HepG2 (cell line): ENCODE measurements around the gene TBKBP1. TPM values are rescaled to one million over a fixed set of nuclear protein-coding genes. Genes with fewer than 3 reads are reported as not detected.

Experiments used
- ARNT ChIP-seq: fragments of 450-650 bp; IDR thresholded peaks from 2 replicates; pipeline ENCODE4 v1.6.1; 2017
- CCAR2 ChIP-seq: fragments of 200-400 bp; formaldehyde crosslinking; optimal IDR thresholded peaks from 2 replicates; pipeline ENCODE3; 2018; ENCODE audit warnings: low read depth, mild to moderate bottlenecking, low read length, moderate library complexity
- HES4 ChIP-seq: sonication (generic); formaldehyde crosslinking; IDR thresholded peaks from 2 replicates; pipeline ENCODE4 v1.9.0; 2021; ENCODE audit warnings: mild to moderate bottlenecking, missing genetic modification reagents, borderline replicate concordance
- MEIS1 ChIP-seq: sonication (generic); formaldehyde crosslinking; IDR thresholded peaks from 2 replicates; pipeline ENCODE4 v1.9.0; 2021; ENCODE audit warnings: mild to moderate bottlenecking, missing genetic modification reagents, moderate library complexity, borderline replicate concordance
- NCOA1 ChIP-seq: sonication (generic); formaldehyde crosslinking; IDR thresholded peaks from 2 replicates; pipeline ENCODE4 v1.9.0; 2021; ENCODE audit warnings: missing genetic modification reagents
- RBM39 ChIP-seq: fragments of 200-400 bp; formaldehyde crosslinking; IDR thresholded peaks from one replicate; pipeline ENCODE4 v1.6.1; 2018; ENCODE audit warnings: antibody characterized with exemption, mild to moderate bottlenecking, low read depth, low read length; ENCODE audit not compliant: poor library complexity, severe bottlenecking
- SETDB1 ChIP-seq: sonication (generic); formaldehyde crosslinking; IDR thresholded peaks from 2 replicates; pipeline ENCODE4 v1.5.1; 2020; ENCODE audit warnings: missing genetic modification reagents, mild to moderate bottlenecking, borderline replicate concordance
- ZBTB7B ChIP-seq: sonication (generic); formaldehyde crosslinking; IDR thresholded peaks from 2 replicates; pipeline ENCODE4 v1.4.0; 2020; ENCODE audit warnings: missing genetic modification reagents
- ZNF205 ChIP-seq: IDR thresholded peaks from 2 replicates; pipeline ENCODE4 v1.6.1; 2018; ENCODE audit warnings: missing biosample characterization, missing genetic modification reagents
- ZNF282 ChIP-seq: fragments of 450-650 bp; IDR thresholded peaks from 2 replicates; pipeline ENCODE4 v1.6.1; 2018; ENCODE audit not compliant: partially characterized antibody
- ZNF501 ChIP-seq: sonication (generic); formaldehyde crosslinking; IDR thresholded peaks from 2 replicates; pipeline ENCODE4 v1.5.1; 2020; ENCODE audit warnings: mild to moderate bottlenecking, moderate library complexity, missing genetic modification reagents
- ZNF615 ChIP-seq: sonication (generic); formaldehyde crosslinking; IDR thresholded peaks from 2 replicates; pipeline ENCODE4 v1.5.0; 2020; ENCODE audit warnings: mild to moderate bottlenecking, missing genetic modification reagents, borderline replicate concordance
- ZNF83 ChIP-seq: sonication (generic); formaldehyde crosslinking; IDR thresholded peaks from 2 replicates; pipeline ENCODE4 v1.4.0; 2020; ENCODE audit warnings: missing genetic modification reagents, mild to moderate bottlenecking, borderline replicate concordance
- polyA plus RNA-seq, 8 experiments: library from polyadenylated mRNA; depleted of rRNA in 3 of 8; stranded (reverse) in 7 of 8; unstranded in 1 of 8; fragments of >200 nt; fragmentation: Illumina TruSeq in 4 of 8; extraction: Trizol in 4 of 8; gene quantifications; 2 replicates each; pipeline versions ENCODE4 v1.2.1 to v1.2.3, GENCODE V29; 2011 to 2016; ENCODE audit warnings: low read depth in 4 of 8, missing spikeins in 1 of 8, mixed read lengths in 1 of 8; ENCODE audit not compliant: insufficient read depth in 1 of 8
- total RNA-seq, 5 experiments: library from RNA; depleted of rRNA; stranded (reverse); fragments of >200 nt; fragmentation: Illumina TruSeq; extraction: Trizol; gene quantifications; 2 replicates each; pipeline ENCODE4 v1.2.3, GENCODE V29; 2016; ENCODE audit warnings: low read depth in 1 of 5
- TF ChIP-seq, protein P1 (sequence below): sonication (generic); formaldehyde crosslinking; IDR thresholded peaks from 2 replicates; pipeline ENCODE4 v1.5.0; 2020; ENCODE audit warnings: mild to moderate bottlenecking, missing genetic modification reagents, borderline replicate concordance
- TF ChIP-seq, protein P2 (sequence below): sonication (generic); formaldehyde crosslinking; IDR thresholded peaks from 2 replicates; pipeline ENCODE4 v1.8.0; 2022; ENCODE audit warnings: mild to moderate bottlenecking, missing genetic modification reagents, borderline replicate concordance
- TF ChIP-seq, protein P3 (sequence below): IDR thresholded peaks from 2 replicates; pipeline ENCODE4 v1.6.1; 2016; ENCODE audit warnings: missing biosample characterization, missing genetic modification reagents, low read depth
- TF ChIP-seq, protein P4 (sequence below): IDR thresholded peaks from 2 replicates; pipeline ENCODE4 v1.6.1; 2016; ENCODE audit warnings: control low read depth

Gene TBKBP1
- total and polyA plus RNA-seq, 2 of the 13 experiments (the other 11 are each of a cell fraction or from before 2014, with no cell fraction given) = 2.6 to 7.0 TPM

DNA sequence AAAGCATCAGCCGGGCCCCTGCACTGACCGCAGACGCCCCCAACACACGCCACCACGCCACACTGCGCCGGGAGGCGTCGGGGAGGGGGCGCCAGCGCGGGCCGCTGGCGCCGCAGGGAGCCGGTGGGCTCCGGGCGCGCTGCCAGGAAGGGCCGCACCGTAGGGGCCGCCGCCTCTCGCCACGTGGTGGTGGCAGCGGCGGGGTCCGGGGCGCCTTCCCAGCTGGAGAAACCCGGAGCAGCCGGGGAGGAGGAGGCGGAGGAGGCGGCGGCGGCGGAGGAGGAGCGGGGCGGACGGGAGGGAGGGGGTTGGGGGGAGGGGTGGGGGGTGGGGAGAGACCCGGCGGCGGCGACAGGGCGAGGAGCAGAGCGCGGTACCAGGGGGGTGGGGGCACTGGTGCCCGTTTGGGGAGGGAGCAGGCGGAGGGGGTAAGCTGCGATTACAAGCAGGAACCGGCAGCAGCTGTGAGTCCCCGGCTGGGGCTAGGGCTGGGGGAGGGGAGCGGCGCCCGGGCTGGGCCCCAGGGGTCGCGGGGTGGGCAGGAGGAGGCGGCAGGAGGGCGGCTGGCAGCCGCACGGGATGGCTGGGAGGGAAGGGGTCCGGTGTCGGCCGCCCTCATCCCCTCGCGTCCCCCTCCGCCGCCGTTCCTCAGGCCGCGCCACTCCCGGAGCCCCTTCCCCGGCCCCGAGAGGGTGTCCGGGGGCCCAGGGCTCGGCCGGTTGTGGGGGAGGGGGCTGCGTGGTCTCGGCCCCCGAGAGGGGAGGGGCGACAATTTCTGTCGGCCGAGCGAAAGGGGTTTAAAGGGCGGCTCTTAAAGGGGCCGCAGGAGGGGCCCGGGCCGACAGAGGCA, at the start of gene TBKBP1 (continued):
- TF ChIP-seq, protein P1, sequence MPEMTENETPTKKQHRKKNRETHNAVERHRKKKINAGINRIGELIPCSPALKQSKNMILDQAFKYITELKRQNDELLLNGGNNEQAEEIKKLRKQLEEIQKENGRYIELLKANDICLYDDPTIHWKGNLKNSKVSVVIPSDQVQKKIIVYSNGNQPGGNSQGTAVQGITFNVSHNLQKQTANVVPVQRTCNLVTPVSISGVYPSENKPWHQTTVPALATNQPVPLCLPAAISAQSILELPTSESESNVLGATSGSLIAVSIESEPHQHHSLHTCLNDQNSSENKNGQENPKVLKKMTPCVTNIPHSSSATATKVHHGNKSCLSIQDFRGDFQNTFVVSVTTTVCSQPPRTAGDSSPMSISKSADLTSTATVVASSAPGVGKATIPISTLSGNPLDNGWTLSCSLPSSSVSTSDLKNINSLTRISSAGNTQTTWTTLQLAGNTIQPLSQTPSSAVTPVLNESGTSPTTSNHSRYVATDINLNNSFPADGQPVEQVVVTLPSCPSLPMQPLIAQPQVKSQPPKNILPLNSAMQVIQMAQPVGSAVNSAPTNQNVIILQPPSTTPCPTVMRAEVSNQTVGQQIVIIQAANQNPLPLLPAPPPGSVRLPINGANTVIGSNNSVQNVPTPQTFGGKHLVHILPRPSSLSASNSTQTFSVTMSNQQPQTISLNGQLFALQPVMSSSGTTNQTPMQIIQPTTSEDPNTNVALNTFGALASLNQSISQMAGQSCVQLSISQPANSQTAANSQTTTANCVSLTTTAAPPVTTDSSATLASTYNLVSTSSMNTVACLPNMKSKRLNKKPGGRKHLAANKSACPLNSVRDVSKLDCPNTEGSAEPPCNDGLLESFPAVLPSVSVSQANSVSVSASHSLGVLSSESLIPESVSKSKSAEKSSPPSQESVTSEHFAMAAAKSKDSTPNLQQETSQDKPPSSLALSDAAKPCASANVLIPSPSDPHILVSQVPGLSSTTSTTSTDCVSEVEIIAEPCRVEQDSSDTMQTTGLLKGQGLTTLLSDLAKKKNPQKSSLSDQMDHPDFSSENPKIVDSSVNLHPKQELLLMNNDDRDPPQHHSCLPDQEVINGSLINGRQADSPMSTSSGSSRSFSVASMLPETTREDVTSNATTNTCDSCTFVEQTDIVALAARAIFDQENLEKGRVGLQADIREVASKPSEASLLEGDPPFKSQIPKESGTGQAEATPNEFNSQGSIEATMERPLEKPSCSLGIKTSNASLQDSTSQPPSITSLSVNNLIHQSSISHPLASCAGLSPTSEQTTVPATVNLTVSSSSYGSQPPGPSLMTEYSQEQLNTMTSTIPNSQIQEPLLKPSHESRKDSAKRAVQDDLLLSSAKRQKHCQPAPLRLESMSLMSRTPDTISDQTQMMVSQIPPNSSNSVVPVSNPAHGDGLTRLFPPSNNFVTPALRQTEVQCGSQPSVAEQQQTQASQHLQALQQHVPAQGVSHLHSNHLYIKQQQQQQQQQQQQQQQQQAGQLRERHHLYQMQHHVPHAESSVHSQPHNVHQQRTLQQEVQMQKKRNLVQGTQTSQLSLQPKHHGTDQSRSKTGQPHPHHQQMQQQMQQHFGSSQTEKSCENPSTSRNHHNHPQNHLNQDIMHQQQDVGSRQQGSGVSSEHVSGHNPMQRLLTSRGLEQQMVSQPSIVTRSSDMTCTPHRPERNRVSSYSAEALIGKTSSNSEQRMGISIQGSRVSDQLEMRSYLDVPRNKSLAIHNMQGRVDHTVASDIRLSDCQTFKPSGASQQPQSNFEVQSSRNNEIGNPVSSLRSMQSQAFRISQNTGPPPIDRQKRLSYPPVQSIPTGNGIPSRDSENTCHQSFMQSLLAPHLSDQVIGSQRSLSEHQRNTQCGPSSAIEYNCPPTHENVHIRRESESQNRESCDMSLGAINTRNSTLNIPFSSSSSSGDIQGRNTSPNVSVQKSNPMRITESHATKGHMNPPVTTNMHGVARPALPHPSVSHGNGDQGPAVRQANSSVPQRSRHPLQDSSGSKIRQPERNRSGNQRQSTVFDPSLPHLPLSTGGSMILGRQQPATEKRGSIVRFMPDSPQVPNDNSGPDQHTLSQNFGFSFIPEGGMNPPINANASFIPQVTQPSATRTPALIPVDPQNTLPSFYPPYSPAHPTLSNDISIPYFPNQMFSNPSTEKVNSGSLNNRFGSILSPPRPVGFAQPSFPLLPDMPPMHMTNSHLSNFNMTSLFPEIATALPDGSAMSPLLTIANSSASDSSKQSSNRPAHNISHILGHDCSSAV (CRISPR knock-in tag) = no peak
- TF ChIP-seq HES4 (CRISPR knock-in tag) (no peak), NCOA1 (CRISPR knock-in tag) (0 out of 2 replicates have a peak, but pooled peaks have one; percentile 30), ARNT (no peak), ZNF205 (CRISPR knock-in tag) (no peak), ZNF615 (CRISPR knock-in tag) (no peak), CCAR2 (no peak), ZNF282 (no peak), ZNF501 (CRISPR knock-in tag) (no peak), SETDB1 (CRISPR knock-in tag) (no peak), ZNF83 (CRISPR knock-in tag) (no peak), RBM39 (no peak), ZBTB7B (0 out of 2 replicates have a peak, but pooled peaks have one; percentile 41), MEIS1 (CRISPR knock-in tag) (no peak)
- TF ChIP-seq, protein P2, sequence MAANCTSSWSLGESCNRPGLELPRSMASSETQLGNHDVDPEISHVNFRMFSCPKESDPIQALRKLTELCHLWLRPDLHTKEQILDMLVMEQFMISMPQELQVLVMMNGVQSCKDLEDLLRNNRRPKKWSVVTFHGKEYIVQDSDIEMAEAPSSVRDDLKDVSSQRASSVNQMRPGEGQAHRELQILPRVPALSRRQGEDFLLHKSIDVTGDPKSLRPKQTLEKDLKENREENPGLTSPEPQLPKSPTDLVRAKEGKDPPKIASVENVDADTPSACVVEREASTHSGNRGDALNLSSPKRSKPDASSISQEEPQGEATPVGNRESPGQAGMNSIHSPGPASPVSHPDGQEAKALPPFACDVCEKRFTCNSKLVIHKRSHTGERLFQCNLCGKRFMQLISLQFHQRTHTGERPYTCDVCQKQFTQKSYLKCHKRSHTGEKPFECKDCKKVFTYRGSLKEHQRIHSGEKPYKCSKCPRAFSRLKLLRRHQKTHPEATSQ (CRISPR knock-in tag) = no peak
- TF ChIP-seq, protein P3, sequence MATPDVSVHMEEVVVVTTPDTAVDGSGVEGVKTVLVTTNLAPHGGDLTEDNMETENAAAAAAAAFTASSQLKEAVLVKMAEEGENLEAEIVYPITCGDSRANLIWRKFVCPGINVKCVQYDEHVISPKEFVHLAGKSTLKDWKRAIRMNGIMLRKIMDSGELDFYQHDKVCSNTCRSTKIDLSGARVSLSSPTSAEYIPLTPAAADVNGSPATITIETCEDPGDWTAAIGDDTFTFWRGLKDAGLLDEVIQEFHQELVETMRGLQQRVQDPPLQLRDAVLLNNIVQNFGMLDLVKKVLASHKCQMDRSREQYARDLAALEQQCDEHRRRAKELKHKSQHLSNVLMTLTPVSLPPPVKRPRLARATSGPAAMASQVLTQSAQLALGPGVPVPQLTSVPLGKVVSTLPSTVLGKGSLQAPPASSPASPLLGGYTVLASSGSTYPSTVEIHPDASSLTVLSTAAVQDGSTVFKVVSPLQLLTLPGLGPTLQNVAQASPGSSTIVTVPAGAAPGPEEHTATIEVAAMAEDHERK (CRISPR knock-in tag) = no peak
- TF ChIP-seq, protein P4, sequence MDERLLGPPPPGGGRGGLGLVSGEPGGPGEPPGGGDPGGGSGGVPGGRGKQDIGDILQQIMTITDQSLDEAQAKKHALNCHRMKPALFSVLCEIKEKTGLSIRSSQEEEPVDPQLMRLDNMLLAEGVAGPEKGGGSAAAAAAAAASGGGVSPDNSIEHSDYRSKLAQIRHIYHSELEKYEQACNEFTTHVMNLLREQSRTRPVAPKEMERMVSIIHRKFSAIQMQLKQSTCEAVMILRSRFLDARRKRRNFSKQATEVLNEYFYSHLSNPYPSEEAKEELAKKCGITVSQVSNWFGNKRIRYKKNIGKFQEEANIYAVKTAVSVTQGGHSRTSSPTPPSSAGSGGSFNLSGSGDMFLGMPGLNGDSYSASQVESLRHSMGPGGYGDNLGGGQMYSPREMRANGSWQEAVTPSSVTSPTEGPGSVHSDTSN (CRISPR knock-in tag) = no peak
